Esophagus (tissue), 2 donors: Measurements from ENCODE around the gene PDE9A. TPM values are rescaled to one million over a fixed set of nuclear protein-coding genes. Genes with fewer than 3 reads are reported as not detected.

ENCODE experiments used
- H3K27ac ChIP-seq, 2 donors: one replicate each; pipeline ENCODE4 v1.5.1; 2013; ENCODE audit warnings: low read depth in 2 of 2, mild to moderate bottlenecking in 2 of 2, inconsistent platforms in 1 of 2, low read length in 1 of 2, moderate library complexity in 1 of 2
- H3K27me3 ChIP-seq, 2 donors: one replicate each; pipeline ENCODE4 v1.6.1; 2013; ENCODE audit warnings: low read length in 2 of 2, control low read depth in 1 of 2, mild to moderate bottlenecking in 1 of 2; ENCODE audit not compliant: insufficient read depth in 2 of 2, control insufficient read depth in 1 of 2
- H3K36me3 ChIP-seq, 2 donors: one replicate each; pipeline ENCODE4 v1.6.1; 2013; ENCODE audit warnings: low read length in 1 of 2; ENCODE audit not compliant: control insufficient read depth in 2 of 2, insufficient read depth in 2 of 2
- H3K4me1 ChIP-seq, 2 donors: one replicate each; pipeline ENCODE4 v1.6.1; 2013; ENCODE audit warnings: low read length in 1 of 2; ENCODE audit not compliant: control insufficient read depth in 2 of 2, insufficient read depth in 2 of 2
- H3K4me3 ChIP-seq, 2 donors: one replicate each; pipeline ENCODE4 v1.5.1; 2013; ENCODE audit warnings: low read length in 2 of 2, mild to moderate bottlenecking in 2 of 2, low read depth in 1 of 2, moderate library complexity in 1 of 2
- H3K9me3 ChIP-seq, 2 donors: one replicate each; pipeline ENCODE4 v1.6.1; 2013; ENCODE audit warnings: mild to moderate bottlenecking in 2 of 2, low read depth in 1 of 2, low read length in 1 of 2, moderate library complexity in 1 of 2; ENCODE audit not compliant: control insufficient read depth in 2 of 2, insufficient read depth in 1 of 2
- WGBS, 2 donors: extraction: QIAGEN DNeasy Blood & Tissue Kit; methylation state at CpG; one replicate each; pipeline ENCODE4 v1.1.7; 2013; 5-methylcytosine and 5-hydroxymethylcytosine counted together
- polyA plus RNA-seq, 2 donors: library from polyadenylated mRNA; stranded (reverse); fragments of 200-250 nt; gene quantifications; one replicate each; pipeline ENCODE4 v1.2.3, GENCODE V29; 2013
- donor health status: healthy with polysubstance abuse.
- donor health status: Bipolar disorder and iron deficiency.

PDE9A gene
- polyA plus RNA-seq, 2 donors: 1.6 to 1.8 TPM

DNA sequence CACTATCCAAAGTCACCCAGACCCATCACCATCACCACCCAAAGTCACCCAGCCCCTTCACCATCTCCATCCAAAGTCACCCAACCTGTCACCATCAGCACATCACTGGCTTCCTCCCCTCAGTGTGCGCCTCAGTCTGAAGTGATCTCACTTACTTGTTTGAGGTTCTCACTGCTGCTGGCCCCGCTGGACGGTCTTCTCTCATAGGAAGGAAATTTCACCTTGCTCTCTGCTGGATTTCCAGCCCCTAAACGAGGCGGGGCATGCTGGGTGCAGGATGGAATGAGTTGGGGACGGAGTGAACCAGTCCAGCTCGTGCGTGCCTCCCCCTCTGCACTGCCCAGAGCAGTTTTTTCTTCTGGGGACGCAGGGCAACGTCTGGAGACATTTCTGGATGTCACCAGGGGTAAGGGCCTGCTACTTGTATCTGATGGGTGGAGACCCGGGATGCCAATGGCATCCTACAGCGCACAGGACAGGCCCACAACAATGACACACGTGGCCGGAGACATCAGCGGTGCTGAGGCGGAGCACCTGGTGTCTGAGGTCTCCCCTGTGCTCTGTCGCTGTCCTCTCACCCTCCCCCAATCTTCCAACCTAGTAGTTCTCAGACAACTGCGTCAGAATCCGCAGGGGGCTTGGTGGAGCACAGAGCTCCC is 38.6 kb downstream of the PDE9A start:
- H3K4me1 ChIP-seq: peaks cover 0 to 2% of the 10 kb centered on the region in 2 donors
- H3K9me3 ChIP-seq: no peaks in the 10 kb centered on the region
- H3K27ac ChIP-seq: no peak overlapping the region
- H3K36me3 ChIP-seq: no peaks in the 10 kb centered on the region
- H3K4me3 ChIP-seq: no peak overlapping the region
- no peaks in the 10 kb centered on the region for H3K27me3 ChIP-seq
- WGBS, 2 donors: 90 to 92% methylated on average over 19 of the region's 19 CpGs

DNA sequence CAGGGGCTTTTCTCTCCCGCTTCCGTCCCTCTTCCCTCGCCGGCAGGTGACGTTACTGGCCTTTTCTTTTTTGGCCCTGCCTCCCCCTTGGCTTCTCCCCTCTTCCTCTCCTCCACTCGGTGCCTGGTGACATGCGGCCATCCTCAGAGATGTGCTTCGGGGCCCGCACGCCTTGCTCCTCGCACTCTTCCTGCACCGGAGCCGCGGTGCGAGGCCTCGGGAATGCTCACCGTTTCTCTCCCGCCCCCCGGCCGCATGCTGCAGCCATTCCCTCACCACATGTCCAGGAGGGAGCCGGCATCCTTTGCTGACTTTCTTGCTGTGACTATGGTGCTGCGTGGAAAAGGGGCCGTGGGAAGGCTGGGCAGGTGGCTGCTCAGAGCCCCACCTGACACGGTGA is 39.3 kb downstream of the PDE9A start:
- Histone ChIP-seq H3K27ac (no peak overlapping the region), H3K4me1 (peaks cover 0 to 2% of the 10 kb centered on the region in 2 donors), H3K9me3 (no peaks in the 10 kb centered on the region), H3K27me3 (no peaks in the 10 kb centered on the region), H3K4me3 (no peak overlapping the region), H3K36me3 (no peaks in the 10 kb centered on the region)
- WGBS, 2 donors: 93 to 95% methylated on average over 24 of the region's 24 CpGs

DNA sequence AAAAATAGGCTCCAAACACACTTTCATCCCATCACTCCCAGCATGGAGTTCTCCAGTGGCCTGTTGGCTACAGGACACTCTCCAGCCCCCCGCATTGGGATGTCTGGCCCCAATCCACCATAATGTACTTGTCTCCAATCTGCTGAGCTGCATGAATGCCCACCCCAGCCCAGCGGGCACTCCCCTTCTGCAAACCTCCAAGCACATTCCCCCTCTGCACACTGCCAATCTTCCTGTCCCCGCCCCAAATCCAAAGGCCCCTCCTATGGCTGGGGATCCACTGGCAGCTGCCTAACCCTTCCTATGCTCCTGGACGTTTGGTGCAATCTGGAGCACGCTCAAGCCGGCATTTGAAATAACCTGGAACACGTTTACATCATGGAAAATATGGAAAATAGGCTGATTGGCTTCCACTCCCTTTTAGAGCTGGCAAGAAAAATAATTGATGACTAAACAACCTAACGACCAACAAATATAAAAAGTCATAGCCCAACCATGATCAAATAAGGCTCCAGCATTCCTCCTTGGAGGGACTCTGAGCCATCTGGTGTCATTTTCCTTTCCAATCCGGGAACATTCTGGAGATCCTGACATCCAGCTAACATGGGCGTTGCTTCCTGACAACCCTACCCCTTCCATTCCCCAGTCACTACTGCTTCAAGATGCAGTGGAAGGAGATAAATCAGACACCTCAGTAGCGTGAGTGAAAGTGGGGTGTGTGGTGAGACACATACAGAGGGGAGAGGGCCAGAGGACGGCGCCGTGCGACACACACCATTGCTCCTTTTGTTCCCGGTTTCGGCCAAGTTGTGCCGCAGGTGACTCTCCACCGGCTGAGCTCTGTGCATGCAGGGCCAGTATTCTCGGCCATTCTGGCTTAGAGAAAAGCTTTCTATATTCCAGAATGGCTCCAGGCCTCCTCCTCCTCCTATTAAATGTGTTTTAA is 41.6 kb downstream of the PDE9A start:
- Histone ChIP-seq H3K4me3 (no peak overlapping the region), H3K36me3 (no peaks in the 10 kb centered on the region), H3K9me3 (no peaks in the 10 kb centered on the region), H3K27ac (no peak overlapping the region), H3K4me1 (peaks cover 0 to 2% of the 10 kb centered on the region in 2 donors), H3K27me3 (no peaks in the 10 kb centered on the region)
- WGBS, 2 donors: 77 to 78% methylated on average over 20 of the region's 20 CpGs

DNA sequence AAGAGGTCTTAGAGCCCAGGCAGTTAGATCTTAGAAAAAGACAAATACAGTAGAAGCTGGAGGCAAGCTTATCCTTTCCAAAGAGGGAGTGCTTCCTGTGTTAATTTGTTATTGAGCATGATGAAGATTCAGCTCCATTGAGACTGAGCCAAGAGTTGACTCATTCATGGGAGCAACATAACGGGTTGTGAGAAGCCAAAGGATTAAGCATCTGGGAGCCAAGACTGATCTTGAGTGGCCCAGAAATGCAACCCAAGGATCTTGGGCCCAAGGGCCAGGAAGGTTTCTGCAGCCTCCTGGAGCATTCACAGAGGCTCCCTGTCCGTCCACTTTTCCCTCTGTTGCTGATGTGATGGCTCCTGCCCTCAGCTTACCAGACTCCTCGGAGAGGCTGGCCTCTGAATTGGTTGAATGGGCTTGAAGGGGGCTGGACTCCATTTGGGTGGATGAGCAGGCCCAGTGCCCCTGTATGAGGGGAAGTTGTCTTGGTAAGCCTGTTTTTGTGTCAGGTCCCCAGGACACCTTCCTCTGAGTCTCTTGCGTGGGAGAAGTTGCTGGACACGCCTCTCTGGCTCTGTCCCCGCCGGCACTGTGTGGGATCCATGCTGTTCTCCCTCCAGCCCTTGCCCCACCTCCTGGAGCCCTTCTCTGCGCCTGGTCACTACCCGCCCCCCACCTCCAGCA is 42.4 kb downstream of the PDE9A start:
- peaks cover 0 to 2% of the 10 kb centered on the region in 2 donors for H3K4me1 ChIP-seq
- no peaks in the 10 kb centered on the region for H3K27me3 ChIP-seq
- H3K27ac ChIP-seq: no peak overlapping the region
- H3K9me3 ChIP-seq: no peaks in the 10 kb centered on the region
- 75 to 82% methylated on average over 9 of the region's 9 CpGs for WGBS, 2 donors
- H3K4me3 ChIP-seq: no peak overlapping the region
- H3K36me3 ChIP-seq: no peaks in the 10 kb centered on the region

DNA sequence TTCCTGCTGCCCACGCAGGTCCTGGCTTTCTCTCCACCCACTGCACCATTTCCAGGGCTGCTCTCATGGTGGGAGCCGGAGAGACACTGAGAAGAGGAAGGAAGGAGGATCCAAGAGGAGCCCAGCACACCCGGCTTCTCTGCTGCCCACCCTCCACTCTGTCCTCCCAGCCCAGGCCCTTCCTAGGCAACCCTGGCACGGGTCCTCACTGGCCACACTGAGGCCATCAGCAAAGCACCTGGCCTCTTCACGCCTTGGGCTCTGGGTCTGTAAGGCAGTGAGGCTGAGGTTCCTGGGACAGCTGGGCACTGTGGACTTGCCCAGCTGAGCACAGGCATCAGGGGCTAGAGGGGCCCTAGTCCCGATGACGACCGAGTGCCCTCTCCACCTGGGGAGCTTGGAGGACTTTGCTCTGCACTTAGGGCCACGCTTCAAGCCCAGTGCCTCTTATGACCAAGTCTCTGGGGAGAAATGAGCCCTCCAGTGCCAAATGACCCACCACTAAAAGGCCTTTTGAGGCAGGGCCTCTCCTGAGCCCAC is 43.1 kb downstream of the PDE9A start:
- H3K36me3 ChIP-seq: no peaks in the 10 kb centered on the region
- H3K4me1 ChIP-seq: peaks cover 0 to 2% of the 10 kb centered on the region in 2 donors
- H3K9me3 ChIP-seq: no peaks in the 10 kb centered on the region
- H3K27me3 ChIP-seq: no peaks in the 10 kb centered on the region
- 90 to 92% methylated on average over 9 of the region's 9 CpGs for WGBS, 2 donors
- H3K27ac ChIP-seq: no peak overlapping the region
- no peak overlapping the region for H3K4me3 ChIP-seq

DNA sequence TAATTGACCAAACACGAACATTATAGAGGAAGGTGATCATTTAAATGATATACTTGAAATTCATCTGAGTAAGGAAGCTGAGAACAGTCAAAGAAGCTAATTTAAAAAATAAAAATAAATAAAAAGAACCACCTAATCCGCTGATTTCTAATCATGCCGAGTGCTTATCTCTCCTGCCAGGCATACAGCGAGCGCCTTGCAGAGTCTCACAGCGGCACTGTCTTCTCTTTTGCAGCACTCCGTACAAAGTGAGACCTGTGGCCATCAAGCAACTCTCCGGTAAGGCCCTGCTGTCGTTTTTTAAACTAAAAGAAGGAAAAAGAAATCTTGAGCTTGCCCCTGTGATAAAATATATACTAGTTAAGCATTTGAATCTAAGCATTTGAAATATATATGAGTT is 45.3 kb downstream of the PDE9A start:
- Histone ChIP-seq H3K9me3 (no peaks in the 10 kb centered on the region), H3K4me1 (peaks cover 0 to 2% of the 10 kb centered on the region in 2 donors), H3K27ac (no peak overlapping the region), H3K27me3 (no peaks in the 10 kb centered on the region), H3K36me3 (no peaks in the 10 kb centered on the region), H3K4me3 (no peak overlapping the region)
- 88 to 92% methylated on average over 9 of the region's 9 CpGs for WGBS, 2 donors

DNA sequence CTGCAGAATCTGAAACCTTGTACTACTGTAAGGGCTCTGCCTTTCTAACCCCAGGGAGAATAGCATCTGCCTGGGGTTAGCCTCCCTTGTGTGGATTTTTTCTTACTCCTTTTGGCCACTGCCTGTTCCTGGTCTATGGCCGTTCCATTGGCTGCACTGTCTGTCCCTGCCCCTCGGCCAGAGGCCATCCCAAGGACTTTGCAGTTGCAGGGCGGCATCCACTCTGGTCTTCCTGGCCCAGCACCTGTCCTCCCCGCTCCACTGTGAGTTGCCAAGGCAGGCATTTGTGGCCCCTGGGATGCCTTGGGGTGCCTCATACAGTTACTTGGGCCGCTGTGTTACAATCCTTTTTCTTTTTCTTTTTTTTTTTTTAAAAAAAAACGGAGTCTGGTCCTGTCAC is 45.8 kb downstream of the PDE9A start:
- Histone ChIP-seq H3K27ac (no peak overlapping the region), H3K27me3 (no peaks in the 10 kb centered on the region), H3K4me3 (no peak overlapping the region), H3K9me3 (no peaks in the 10 kb centered on the region), H3K4me1 (peaks cover 0 to 2% of the 10 kb centered on the region in 2 donors), H3K36me3 (no peaks in the 10 kb centered on the region)
- WGBS, 2 donors: 83 to 92% methylated on average over 6 of the region's 6 CpGs

DNA sequence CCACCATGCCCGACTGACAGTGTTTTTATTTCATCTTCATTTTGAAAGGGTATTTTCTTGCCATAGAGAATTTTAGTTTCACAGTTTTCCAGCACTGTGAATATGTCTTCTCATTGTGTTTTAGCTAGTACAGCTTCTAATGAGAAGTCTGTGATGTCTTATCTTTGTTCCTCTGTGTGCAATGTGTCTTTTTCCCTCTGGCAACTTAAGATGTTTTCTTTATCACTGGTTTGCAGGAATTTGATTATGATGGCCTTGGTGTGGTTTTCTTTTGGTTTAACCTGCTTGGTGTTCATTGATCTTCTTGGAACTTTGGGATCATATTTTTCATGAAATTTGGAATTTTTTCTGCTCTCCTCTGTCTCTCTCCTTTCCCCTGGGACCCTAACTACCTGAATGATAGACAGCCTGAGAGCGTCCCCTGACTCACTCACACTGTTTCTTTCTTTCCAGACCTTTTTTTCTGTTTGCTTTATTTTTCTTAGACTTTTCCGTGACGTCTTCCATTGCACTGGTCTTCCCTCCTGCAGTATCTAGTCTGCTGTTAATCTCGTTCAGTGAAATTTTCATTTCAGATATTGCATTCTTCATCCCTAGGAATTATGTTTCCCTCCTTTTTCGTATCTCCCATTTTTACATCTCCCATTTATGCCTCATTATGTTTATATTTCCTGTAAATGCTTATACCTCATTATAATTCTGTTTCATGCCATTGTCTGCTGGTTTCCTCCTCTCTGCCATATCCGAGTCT is 48.5 kb downstream of the PDE9A start:
- Histone ChIP-seq H3K4me3 (no peak overlapping the region), H3K4me1 (no peaks in the 10 kb centered on the region), H3K36me3 (no peaks in the 10 kb centered on the region), H3K27me3 (no peaks in the 10 kb centered on the region), H3K27ac (no peak overlapping the region), H3K9me3 (no peaks in the 10 kb centered on the region)
- WGBS, 2 donors: 91 to 92% methylated on average over 7 of the region's 7 CpGs

DNA sequence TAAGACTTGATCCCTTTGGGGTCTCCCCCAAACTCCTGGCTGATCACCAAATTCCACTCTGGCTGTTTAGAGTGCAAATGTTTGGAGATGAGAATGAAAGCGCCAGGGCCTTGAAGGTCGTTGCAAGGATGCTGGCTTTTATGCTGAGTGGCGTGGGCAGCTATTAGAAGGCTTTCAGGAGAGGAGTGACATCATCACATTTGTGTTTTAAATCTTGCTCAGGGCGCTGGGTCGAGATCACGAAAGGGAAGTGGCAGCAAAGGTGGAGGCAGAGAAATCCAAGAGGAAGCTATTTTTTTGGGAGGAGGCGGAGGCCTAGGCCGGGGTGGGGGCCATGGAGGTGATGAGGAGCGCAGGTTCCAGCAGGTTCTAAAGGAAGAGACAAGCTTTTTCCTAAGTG is 49.3 kb downstream of the PDE9A start:
- Histone ChIP-seq H3K27ac (no peak overlapping the region), H3K36me3 (no peaks in the 10 kb centered on the region), H3K4me1 (no peaks in the 10 kb centered on the region), H3K9me3 (no peaks in the 10 kb centered on the region), H3K4me3 (no peak overlapping the region), H3K27me3 (no peaks in the 10 kb centered on the region)
- WGBS, 2 donors: 91 to 93% methylated on average over 9 of the region's 9 CpGs
